ENCODE measurements around the gene MTHFD2.

- no peak for TF ChIP-seq CTCF (IDR thresholded peaks at IDR 0.05)
- TF ChIP-seq POLR2A (IDR thresholded peaks at IDR 0.05), result no peak
Measured at GRCh38 chr2:74197049-74197448, 1.4 kb upstream of the MTHFD2 start.
